D721Med (cell line): ENCODE measurements around the gene SH3PXD2A.

ENCODE experiments used
- DNase-seq: peaks from one replicate; pipeline ENCODE4 v3.0.0; 2011; ENCODE audit warnings: low spot score; ENCODE audit not compliant: insufficient read length
- FAIRE-seq: peaks from 2 replicates; lab custom pipeline; 2011; peaks lifted over from hg19 to GRCh38; lab: Jason Lieb, UNC
- CTCF ChIP-seq: IDR thresholded peaks from 2 replicates; pipeline ENCODE4 v1.5.1; 2012; ENCODE audit warnings: mild to moderate bottlenecking, control low read depth; ENCODE audit not compliant: insufficient read depth; ENCODE audit errors: missing control alignments

The SH3PXD2A gene

GRCh38 chr10:103627893-103628292 lies 227.5 kb downstream of the SH3PXD2A start:
- DNase-seq, result no peak
- no peak for TF ChIP-seq CTCF
- no peak for FAIRE-seq

- FAIRE-seq (no peak), DNase-seq (no peak)
- no peak for TF ChIP-seq CTCF
Observed at GRCh38 chr10:103627111-103627892, 228.1 kb downstream of the SH3PXD2A start.

GRCh38 chr10:103626178-103626577 lies 229.2 kb downstream of the SH3PXD2A start:
- DNase-seq (no peak), FAIRE-seq (no peak)
- no peak for TF ChIP-seq CTCF

GRCh38 chr10:103622935-103623574 lies 232.3 kb downstream of the SH3PXD2A start:
- no peak for FAIRE-seq
- TF ChIP-seq CTCF, result no peak
- DNase-seq, result no peak

GRCh38 chr10:103622286-103622685 lies 233.1 kb downstream of the SH3PXD2A start:
- DNase-seq (no peak), FAIRE-seq (no peak)

GRCh38 chr10:103621783-103622125 lies 233.6 kb downstream of the SH3PXD2A start:
- TF ChIP-seq CTCF, result no peak
- no peak for FAIRE-seq
- no peak for DNase-seq

More at GRCh38 chr10:103622286-103622685, 233.1 kb downstream of the SH3PXD2A start:
- no peak for TF ChIP-seq CTCF
